ENCODE data around the gene B3GNT8. TPM values are rescaled to one million over a fixed set of nuclear protein-coding genes. Genes with fewer than 3 reads are reported as not detected.
"Not testable (repeated sequence)": the region's sequence is repeated elsewhere in the genome, so short reads cannot be mapped to it uniquely, and the experiment has no call there.

B3GNT8 gene
- total and polyA plus RNA-seq, 9 of the 15 experiments (the other 6 are each of a cell fraction or from before 2014, with no cell fraction given): 0.11 to 2.9 (median 0.65) TPM; not detected in 2

GRCh38 chr19:41408846-41409245 is 18.3 kb downstream of the B3GNT8 start:
- H3K27me3 ChIP-seq (ENCODE audit: control insufficient read depth in 2 of 2, insufficient read depth in 2 of 2, low read length in 2 of 2); DNase-seq (ENCODE audit: extremely low read depth in 1 of 4, low spot score in 3 of 4); ATAC-seq; H4K20me1 ChIP-seq (replicated peaks; ENCODE audit: control insufficient read depth, insufficient read depth, low read length); CTCF ChIA-PET (ENCODE audit: low intra/inter-chr PET ratio); H3K9me3 ChIP-seq (replicated peaks; ENCODE audit: control insufficient read depth, insufficient read depth, low read depth, low read length); H2AFZ ChIP-seq (ENCODE audit: low read depth, low read length); FAIRE-seq; in situ Hi-C loops (cut with MboI); H3K4me2 ChIP-seq (ENCODE audit: insufficient read depth, low read length); H3K4me3 ChIP-seq; H3K79me2 ChIP-seq (ENCODE audit: control insufficient read depth, insufficient read depth, low read length); H3K9me1 ChIP-seq (ENCODE audit: control insufficient read depth, insufficient read depth, low read length); BruUV-seq (replicated peaks); H3K9ac ChIP-seq (ENCODE audit: insufficient read depth in 1 of 2, low read depth in 2 of 2, low read length in 2 of 2); intact Hi-C loops (cut with micrococcal nuclease); H3K27ac ChIP-seq (ENCODE audit: extremely low read depth, low read depth, low read length): not testable (repeated sequence)
- Histone ChIP-seq H3K4me1 (replicated peaks in 1 of 2; ENCODE audit: control insufficient read depth in 2 of 2, insufficient read depth in 2 of 2, low read length in 2 of 2) (peaks cover 7 to 12% of the 10 kb centered on the region in 2 experiments; a peak in 4 of 5 replicates), H3K36me3 (ENCODE audit: control insufficient read depth, insufficient read depth, low read length) (peaks cover 15% of the 10 kb centered on the region; the same call in 1 of the 3 replicates)
- 74% methylated on average over 5 of the region's 5 CpGs for WGBS (ENCODE audit: insufficient coverage, low coverage, missing lambda C conversion rate)
- POLR2A ChIA-PET: interaction anchor here (0.6 to 2.4 kb wide), 4 partner anchors 10 to 164 kb away, joined by 3 to 12 read pairs (median 8); partner anchors contain the start of genes B3GNT8 and BCKDHA

GRCh38 chr19:41408256-41408655 is 18.9 kb downstream of the B3GNT8 start:
- no peak overlapping the region for H3K9ac ChIP-seq (ENCODE audit: insufficient read depth in 1 of 2, low read depth in 2 of 2, low read length in 2 of 2)
- H3K9me3 ChIP-seq (replicated peaks; ENCODE audit: control insufficient read depth, insufficient read depth, low read depth, low read length): no peaks in the 10 kb centered on the region
- no peak overlapping the region for H3K27ac ChIP-seq (ENCODE audit: extremely low read depth, low read depth, low read length)
- peaks cover 9% of the 10 kb centered on the region; the same call in 1 of the 3 replicates for H3K36me3 ChIP-seq (ENCODE audit: control insufficient read depth, insufficient read depth, low read length)
- intact Hi-C loops (cut with micrococcal nuclease): no loop called here
- CTCF ChIA-PET (ENCODE audit: low intra/inter-chr PET ratio): no interaction called here
- no peaks in the 10 kb centered on the region for H3K79me2 ChIP-seq (ENCODE audit: control insufficient read depth, insufficient read depth, low read length)
- TF ChIP-seq TCF7L2 (IDR thresholded peaks at IDR 0.05; ENCODE audit: low read depth, low read length): no peak
- TF ChIP-seq, protein P1, sequence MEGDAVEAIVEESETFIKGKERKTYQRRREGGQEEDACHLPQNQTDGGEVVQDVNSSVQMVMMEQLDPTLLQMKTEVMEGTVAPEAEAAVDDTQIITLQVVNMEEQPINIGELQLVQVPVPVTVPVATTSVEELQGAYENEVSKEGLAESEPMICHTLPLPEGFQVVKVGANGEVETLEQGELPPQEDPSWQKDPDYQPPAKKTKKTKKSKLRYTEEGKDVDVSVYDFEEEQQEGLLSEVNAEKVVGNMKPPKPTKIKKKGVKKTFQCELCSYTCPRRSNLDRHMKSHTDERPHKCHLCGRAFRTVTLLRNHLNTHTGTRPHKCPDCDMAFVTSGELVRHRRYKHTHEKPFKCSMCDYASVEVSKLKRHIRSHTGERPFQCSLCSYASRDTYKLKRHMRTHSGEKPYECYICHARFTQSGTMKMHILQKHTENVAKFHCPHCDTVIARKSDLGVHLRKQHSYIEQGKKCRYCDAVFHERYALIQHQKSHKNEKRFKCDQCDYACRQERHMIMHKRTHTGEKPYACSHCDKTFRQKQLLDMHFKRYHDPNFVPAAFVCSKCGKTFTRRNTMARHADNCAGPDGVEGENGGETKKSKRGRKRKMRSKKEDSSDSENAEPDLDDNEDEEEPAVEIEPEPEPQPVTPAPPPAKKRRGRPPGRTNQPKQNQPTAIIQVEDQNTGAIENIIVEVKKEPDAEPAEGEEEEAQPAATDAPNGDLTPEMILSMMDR (IDR thresholded peaks at IDR 0.05 in 2 of 3, conservative IDR thresholded peaks at IDR 0.05 in 1 of 3; ENCODE audit: insufficient read depth in 2 of 3, low read depth in 1 of 3, low read length in 3 of 3): peak; percentile 23 to 41 (median 38); a peak in 4 of 6 replicates
- BruUV-seq (replicated peaks): no TSS peak
- H3K4me2 ChIP-seq (ENCODE audit: insufficient read depth, low read length): no peak overlapping the region
- H2AFZ ChIP-seq (ENCODE audit: low read depth, low read length): no peak overlapping the region
- H4K20me1 ChIP-seq (replicated peaks; ENCODE audit: control insufficient read depth, insufficient read depth, low read length): no peaks in the 10 kb centered on the region
- ATAC-seq (peak; percentile 77), FAIRE-seq (no peak), DNase-seq (ENCODE audit: extremely low read depth in 1 of 4, low spot score in 3 of 4) (peak in 1 of 4 experiments; percentile 40)
- POLR2A ChIA-PET: interaction anchor here (0.6 to 2.4 kb wide), 8 partner anchors 8 to 765 kb away, joined by 3 to 12 read pairs (median 4); partner anchors contain the start of genes B3GNT8 and BCKDHA
- WGBS (ENCODE audit: insufficient coverage, low coverage, missing lambda C conversion rate): 30% methylated on average over 4 of the region's 4 CpGs
- no peaks in the 10 kb centered on the region for H3K9me1 ChIP-seq (ENCODE audit: control insufficient read depth, insufficient read depth, low read length)
- in situ Hi-C loops (cut with MboI): no loop called here
- H3K27me3 ChIP-seq (ENCODE audit: control insufficient read depth in 2 of 2, insufficient read depth in 2 of 2, low read length in 2 of 2): no peaks in the 10 kb centered on the region
- peaks cover 7 to 12% of the 10 kb centered on the region in 2 experiments; a peak in 4 of 5 replicates for H3K4me1 ChIP-seq (replicated peaks in 1 of 2; ENCODE audit: control insufficient read depth in 2 of 2, insufficient read depth in 2 of 2, low read length in 2 of 2)
- H3K4me3 ChIP-seq: no peak overlapping the region

Measured in K562 (cell line).